Measurements from ENCODE around the gene PYGM. TPM values are rescaled to one million over a fixed set of nuclear protein-coding genes. Genes with fewer than 3 reads are reported as not detected.

PYGM gene
- total and polyA plus RNA-seq, 2 of the 8 experiments (the other 6 are each of a cell fraction or from before 2014, with no cell fraction given), result 9.6 to 10.0 TPM

DNA sequence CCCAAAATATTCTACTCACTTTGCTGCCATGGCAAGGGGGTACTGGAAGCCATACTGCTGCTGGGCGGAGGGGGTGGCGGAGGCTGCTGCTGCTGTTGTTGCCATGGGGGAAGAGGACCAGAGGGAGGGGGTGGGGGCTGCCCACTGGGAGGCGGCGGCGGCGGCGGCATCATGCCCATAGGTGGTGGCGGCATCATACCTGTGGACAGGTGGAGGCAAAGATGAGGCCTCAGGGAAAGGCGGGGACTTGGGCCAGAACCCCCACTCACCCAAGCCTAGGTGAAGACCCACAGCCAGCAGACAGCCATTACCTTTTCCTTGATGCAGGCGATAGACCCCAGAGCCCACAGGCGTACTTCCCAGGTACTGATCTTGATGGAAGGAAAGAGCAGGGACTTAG is 7.1 kb upstream of the PYGM start (continued):
- TF ChIP-seq CHD7 (IDR thresholded peaks at IDR 0.05; ENCODE audit: insufficient replicate concordance, low read length), result no peak
